ENCODE results near the gene IL23R.
"Not testable (repeated sequence)": the region's sequence is repeated elsewhere in the genome, so short reads cannot be mapped to it uniquely, and the experiment has no call there.

Gene IL23R, protein sequence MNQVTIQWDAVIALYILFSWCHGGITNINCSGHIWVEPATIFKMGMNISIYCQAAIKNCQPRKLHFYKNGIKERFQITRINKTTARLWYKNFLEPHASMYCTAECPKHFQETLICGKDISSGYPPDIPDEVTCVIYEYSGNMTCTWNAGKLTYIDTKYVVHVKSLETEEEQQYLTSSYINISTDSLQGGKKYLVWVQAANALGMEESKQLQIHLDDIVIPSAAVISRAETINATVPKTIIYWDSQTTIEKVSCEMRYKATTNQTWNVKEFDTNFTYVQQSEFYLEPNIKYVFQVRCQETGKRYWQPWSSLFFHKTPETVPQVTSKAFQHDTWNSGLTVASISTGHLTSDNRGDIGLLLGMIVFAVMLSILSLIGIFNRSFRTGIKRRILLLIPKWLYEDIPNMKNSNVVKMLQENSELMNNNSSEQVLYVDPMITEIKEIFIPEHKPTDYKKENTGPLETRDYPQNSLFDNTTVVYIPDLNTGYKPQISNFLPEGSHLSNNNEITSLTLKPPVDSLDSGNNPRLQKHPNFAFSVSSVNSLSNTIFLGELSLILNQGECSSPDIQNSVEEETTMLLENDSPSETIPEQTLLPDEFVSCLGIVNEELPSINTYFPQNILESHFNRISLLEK

DNA sequence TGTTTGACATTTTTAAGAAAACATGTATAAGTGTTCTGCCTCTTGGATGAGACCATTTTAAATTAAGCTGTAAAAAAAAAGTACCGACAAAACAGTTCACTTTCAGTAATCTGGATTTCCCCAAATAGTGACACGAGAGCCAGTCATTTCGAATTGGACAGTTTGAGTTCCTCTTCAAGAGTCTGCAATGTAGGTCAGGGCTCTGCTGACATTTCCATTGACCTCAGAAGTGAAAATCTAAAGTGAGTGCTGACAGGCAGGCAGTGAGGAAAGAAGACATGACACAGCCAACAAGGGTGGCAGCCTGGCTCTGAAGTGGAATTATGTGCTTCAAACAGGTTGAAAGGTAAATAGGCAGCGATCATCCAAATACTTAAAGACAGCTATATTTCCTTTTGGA is at the start of gene IL23R:
IL23R (plus strand) TSS at position 259 of the 400 bp plus-strand sequence. CDS start 1,667 bp downstream, outside the sequence.
- DNase-seq (ENCODE audit: low read depth): no peak

- DNase-seq (ENCODE audit: low read depth): no peak
These were observed 48.1 kb upstream of the IL23R start for GRCh38 chr1:67118191-67118590.

- no peak for DNase-seq (ENCODE audit: low read depth)
These were observed 47.6 kb upstream of the IL23R start for GRCh38 chr1:67118646-67119045.

DNA sequence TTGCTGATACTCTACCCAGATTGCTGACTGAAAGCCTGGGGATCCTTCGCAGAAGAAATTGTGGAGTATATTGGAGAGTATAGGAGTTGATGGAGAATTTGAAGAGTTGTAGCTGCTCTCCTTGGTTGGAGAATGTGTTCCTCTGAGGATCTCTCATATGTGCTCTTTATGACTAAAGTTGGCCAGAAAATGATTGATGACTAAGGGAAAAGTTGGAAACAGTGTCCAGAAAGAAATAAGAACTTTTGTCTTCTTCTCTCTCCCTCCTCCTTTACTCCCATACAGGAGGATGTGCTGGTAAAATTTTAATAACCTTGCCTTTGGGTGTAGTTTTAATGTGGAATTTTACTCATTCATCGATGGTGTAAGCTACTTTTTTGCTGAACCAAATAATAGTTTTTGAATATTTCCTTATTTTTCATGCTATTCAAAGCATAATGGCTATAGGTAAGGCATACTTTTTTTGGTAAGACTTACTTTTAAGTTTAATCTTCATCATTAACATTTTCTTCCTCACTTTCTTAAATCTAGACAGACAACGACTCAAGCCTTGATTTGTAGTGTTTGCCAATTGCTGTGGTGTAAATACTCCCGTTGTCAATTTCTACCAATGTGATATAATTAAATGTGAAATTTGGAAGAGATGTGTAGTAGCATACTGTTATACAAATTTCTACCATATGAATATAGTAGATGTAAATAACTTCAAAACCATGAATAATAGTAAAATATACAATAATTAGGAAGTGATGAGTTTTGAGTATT is 45.2 kb upstream of the IL23R start:
- DNase-seq (ENCODE audit: low read depth): no peak

DNA sequence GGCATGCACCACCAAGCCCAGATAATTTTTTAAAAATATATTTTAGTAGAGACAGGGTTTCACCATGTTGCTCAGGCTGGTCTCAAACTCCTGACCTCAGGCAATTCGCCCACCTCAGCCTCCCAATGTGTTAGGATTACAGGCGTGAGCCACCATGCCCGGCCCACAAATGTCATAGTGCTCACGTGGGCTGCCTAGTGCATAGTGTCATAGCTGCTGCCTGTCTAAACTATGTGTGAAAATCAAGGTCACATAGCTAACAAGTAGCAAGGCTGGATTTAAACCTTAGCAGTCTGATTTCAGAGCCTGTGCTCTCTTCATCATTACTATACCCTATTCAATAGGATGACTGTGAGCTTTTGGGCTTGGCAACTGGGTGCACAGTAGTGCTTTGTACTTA is 41.8 kb upstream of the IL23R start:
- DNase-seq (ENCODE audit: low read depth): no peak

DNA sequence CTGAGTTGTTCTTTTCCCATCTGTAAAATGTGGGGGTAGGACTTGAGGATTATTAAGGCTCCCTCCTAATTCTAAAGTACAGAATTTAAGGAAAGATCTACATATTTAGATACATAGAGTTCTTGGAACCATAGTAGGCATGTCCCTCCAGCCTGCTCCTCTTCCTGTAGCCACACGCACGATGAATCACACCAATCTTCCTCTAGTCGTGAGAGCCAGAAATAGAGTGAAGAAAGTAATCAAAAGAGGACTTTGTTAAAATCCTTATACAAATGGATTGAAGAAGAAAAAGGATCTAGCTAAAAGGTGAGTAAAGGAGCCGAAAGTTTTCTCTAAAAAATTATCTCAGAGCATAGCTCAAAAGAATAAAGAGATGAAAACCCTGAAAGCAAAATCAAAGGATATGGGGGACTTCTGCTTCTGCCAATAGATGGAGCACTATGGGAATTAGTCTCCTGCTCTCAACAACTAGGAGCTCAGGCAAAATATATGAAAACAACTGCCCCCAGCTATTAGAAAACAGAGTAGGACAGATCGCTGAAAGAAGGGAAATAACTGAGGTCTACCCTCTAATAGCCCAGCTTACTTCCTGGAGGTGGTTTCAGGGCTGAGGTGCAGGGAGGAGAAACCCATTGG is 40.0 kb upstream of the IL23R start:
- no peak for DNase-seq (ENCODE audit: low read depth)

GRCh38 chr1:67126974-67127373 is 39.3 kb upstream of the IL23R start:
- no peak for DNase-seq (ENCODE audit: low read depth)

- DNase-seq (ENCODE audit: low read depth): no peak
These were observed 35.6 kb upstream of the IL23R start for GRCh38 chr1:67130673-67131072.

DNA sequence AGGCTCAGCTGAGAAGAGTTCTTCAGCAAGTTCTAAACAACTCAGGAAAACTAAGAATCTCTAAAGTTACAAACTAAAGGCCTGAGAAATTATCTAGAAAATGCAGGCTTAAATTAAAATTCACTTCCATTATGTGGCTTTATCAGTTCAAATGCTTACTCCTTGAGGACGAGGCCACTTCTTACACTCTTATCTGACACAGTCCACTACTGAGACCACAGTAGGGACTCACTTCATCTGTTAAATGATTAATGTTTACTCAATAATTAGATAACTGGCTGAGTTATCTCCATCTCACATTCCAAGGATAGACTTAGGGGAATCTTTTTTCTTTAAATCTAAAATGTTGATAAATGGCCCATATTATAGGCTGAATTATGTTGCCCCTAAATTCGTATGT is 33.1 kb upstream of the IL23R start:
- no peak for DNase-seq (ENCODE audit: low read depth)

DNA sequence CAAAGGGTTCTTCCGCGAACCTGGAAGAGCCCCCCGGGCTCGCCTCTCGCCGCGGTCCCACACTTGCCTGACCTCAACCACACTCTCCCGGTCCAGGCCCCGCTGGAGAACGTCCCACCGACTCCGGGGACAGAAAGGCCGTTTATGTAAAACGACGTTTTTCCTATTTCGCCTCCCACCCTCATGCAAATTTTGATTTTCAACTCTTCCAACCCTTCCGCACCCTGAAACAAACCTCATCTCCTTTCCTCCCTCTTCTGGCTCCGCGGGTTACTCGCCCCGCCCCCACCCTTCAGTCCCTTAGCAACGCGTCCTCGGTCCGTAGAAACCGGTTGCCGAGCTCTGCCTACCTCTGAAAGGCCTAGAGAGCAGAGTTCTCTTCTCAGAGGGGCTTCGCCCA is 31.6 kb upstream of the IL23R start, which contains the start of gene C1orf141:
C1orf141 (minus strand) TSS at position 276 of the 400 bp plus-strand sequence. CDS start 7,730 bp downstream, outside the sequence.
- no peak for DNase-seq (ENCODE audit: low read depth)

- no peak for DNase-seq (ENCODE audit: low read depth)
These were observed 30.9 kb upstream of the IL23R start for GRCh38 chr1:67135354-67135753.

GRCh38 chr1:67137307-67137753 is 28.9 kb upstream of the IL23R start:
- DNase-seq (ENCODE audit: low read depth): no peak

- DNase-seq (ENCODE audit: low read depth): no peak
These were observed 27.3 kb upstream of the IL23R start for GRCh38 chr1:67138813-67139499.

GRCh38 chr1:67140460-67140859 is 25.8 kb upstream of the IL23R start:
- no peak for DNase-seq (ENCODE audit: low read depth)

- DNase-seq (ENCODE audit: low read depth): not testable (repeated sequence)
These were observed 24.4 kb upstream of the IL23R start for GRCh38 chr1:67141832-67142231.

GRCh38 chr1:67142931-67143330 is 23.3 kb upstream of the IL23R start:
- DNase-seq (ENCODE audit: low read depth): no peak

DNA sequence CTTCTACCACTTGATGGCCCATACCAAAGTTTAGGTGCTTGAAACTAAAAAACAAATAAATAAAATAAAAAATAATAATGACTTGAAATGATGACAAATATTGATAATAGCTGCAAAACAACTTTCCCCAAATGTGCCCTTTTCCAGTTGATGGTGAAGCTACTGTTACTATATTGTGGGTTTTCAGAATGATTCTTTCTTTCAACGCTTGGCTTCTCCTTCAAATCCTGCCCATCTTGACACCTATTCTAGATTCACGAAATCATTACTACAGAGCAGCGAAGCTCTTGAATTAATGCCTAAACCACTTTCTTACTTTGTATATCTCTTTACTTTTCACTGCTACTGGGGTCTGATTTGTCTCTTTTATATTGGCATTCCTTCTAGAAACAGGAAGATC is 22.3 kb upstream of the IL23R start:
- DNase-seq (ENCODE audit: low read depth): no peak

- DNase-seq (ENCODE audit: low read depth): no peak
These were observed 21.6 kb upstream of the IL23R start for GRCh38 chr1:67144696-67145095.

DNA sequence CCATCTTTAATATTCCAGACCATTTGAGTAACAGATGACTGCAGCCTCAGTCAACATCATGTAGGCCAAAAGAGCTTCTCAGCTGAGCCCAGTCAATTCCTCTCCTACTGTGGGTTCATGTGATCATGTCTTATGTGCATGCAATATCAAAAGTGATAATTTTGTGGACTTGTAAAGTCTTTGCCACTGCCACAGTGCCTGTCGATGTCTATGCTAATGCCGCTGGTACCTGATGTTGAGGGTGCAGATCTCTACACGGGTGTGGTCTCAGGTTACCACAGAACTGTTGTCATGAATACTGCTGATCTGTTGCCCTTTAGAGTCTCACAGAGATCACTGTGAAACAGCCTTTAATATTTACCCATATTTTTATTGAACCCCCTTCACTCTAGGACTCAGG is 20.2 kb upstream of the IL23R start:
- DNase-seq (ENCODE audit: low read depth): no peak

DNA sequence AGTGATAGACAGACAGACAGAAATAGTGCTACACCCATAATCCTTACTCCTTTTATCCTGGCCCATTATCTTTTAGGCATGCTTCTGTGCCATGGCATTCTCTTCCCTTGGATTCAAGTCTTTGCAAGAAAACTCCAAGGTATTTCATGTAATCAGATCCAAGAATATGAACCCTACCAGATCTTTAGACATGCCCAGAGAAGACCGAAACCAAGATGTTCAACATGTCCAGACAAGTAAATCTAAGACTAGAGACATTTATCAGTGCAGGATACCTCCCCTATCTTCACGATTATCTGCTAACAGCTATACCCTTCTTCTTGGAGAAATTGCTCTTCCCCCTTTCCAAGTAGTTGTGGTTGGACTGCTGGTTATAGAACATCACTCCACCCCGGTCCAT is 19.7 kb upstream of the IL23R start:
- DNase-seq (ENCODE audit: low read depth): no peak

- not testable (repeated sequence) for DNase-seq (ENCODE audit: low read depth)
These were observed 18.3 kb upstream of the IL23R start for GRCh38 chr1:67147973-67148372.

All from stimulated activated CD8-positive, alpha-beta memory T cell treated with anti-CD3 and anti-CD28 coated beads, Interleukin-12 subunit alpha, Interleukin-12 subunit beta, amount 100 ng/mL, for 1 hour (primary cell).